Stomach (tissue), 9 donors: ENCODE measurements around the gene RGSL1. TPM values are rescaled to one million over a fixed set of nuclear protein-coding genes. Genes with fewer than 3 reads are reported as not detected.

Source experiments
- DNase-seq, 2 donors: peaks; one replicate each; pipeline versions ENCODE4 v3.0.0 to v3.0.0-alpha.2; 2013 to 2019
- H3K27ac ChIP-seq, 5 donors: fragments of 200-600 bp in 4 of 5; sonication (generic) in 4 of 5; one replicate each; pipeline ENCODE4 v1.5.1; 2013 to 2019; ENCODE audit warnings: mild to moderate bottlenecking in 1 of 5, moderate library complexity in 1 of 5
- H3K27me3 ChIP-seq, 3 donors: fragments of 200-600 bp; sonication (generic); one replicate each; pipeline ENCODE4 v1.5.1; 2017 to 2019; ENCODE audit warnings: mixed run types in 1 of 3
- H3K36me3 ChIP-seq, 4 donors: fragments of 200-600 bp; sonication (generic); 1 replicate in 3 of 4; 2 replicates in 1 of 4; pipeline ENCODE4 v1.5.1; 2016 to 2019
- H3K4me1 ChIP-seq, 4 donors: fragments of 200-600 bp; sonication (generic); one replicate each; pipeline ENCODE4 v1.5.1; 2016 to 2019
- H3K4me3 ChIP-seq, 4 donors: fragments of 200-600 bp; sonication (generic) in 3 of 4; one replicate each; pipeline ENCODE4 v1.5.1; 2016 to 2019; ENCODE audit warnings: mild to moderate bottlenecking in 1 of 4
- H3K9me3 ChIP-seq, 4 donors: fragments of 200-600 bp; sonication (generic); one replicate each; pipeline ENCODE4 v1.5.1; 2016 to 2019
- CTCF ChIP-seq, 7 experiments: fragments of 450-650 bp in 4 of 7; fragments of 200-600 bp in 3 of 7; sonication (generic) in 3 of 7; IDR thresholded peaks; one replicate each; pipeline ENCODE4 v1.5.1; 2016 to 2019; ENCODE audit warnings: antibody characterized with exemption in 7 of 7, control low read depth in 2 of 7, mild to moderate bottlenecking in 1 of 7
- EP300 ChIP-seq: sonication (generic); formaldehyde crosslinking; IDR thresholded peaks from one replicate; pipeline ENCODE4 v1.6.1; 2017; ENCODE audit warnings: antibody characterized with exemption
- POLR2A ChIP-seq, 4 donors: fragments of 450-650 bp; IDR thresholded peaks; one replicate each; pipeline ENCODE4 v1.6.1; 2016; ENCODE audit warnings: antibody characterized with exemption in 4 of 4, control low read depth in 2 of 4, mild to moderate bottlenecking in 1 of 4, moderate library complexity in 1 of 4
- POLR2AphosphoS5 ChIP-seq, 3 donors: sonication (generic); formaldehyde crosslinking; IDR thresholded peaks; one replicate each; pipeline ENCODE4 v1.6.1; 2016; ENCODE audit warnings: antibody characterized with exemption in 3 of 3
- WGBS, 5 donors: extraction: QIAGEN DNeasy Blood & Tissue Kit in 3 of 5; methylation state at CpG; one replicate each; pipeline versions ENCODE4 v1.1.5 to v1.1.7; 2013 to 2018; 5-methylcytosine and 5-hydroxymethylcytosine counted together
- intact Hi-C: fragments of 100-400 bp; cut with DNase I; formaldehyde crosslinking; loops from one replicate; pipeline ENCODE4 v1.15.1; 2023; ENCODE audit warnings: low total_unique reads
- polyA plus RNA-seq, 3 donors: library from polyadenylated mRNA; stranded (reverse); fragments of 200-250 nt; gene quantifications; one replicate each; pipeline ENCODE4 v1.2.3, GENCODE V29; 2013
- total RNA-seq, 5 donors: library from RNA; depleted of rRNA; stranded (reverse); fragments of >200 nt; gene quantifications; one replicate each; pipeline versions ENCODE4 v1.1.0 to v1.2.3, GENCODE V29; 2014 to 2016
- donor health status: healthy with polysubstance abuse.
- donor health status: Bipolar disorder and iron deficiency.
- donor health status: healthy.

RGSL1 gene
- total and polyA plus RNA-seq, 8 donors: not detected

GRCh38 chr1:182433580-182433979 is 16.4 kb upstream of the RGSL1 start:
- Histone ChIP-seq H3K27ac (no peak overlapping the region), H3K36me3 (no peaks in the 10 kb centered on the region), H3K4me1 (no peaks in the 10 kb centered on the region), H3K9me3 (peaks cover 0 to 5% (median 4%) of the 10 kb centered on the region in 4 donors), H3K27me3 (no peaks in the 10 kb centered on the region), H3K4me3 (no peak overlapping the region)
- intact Hi-C loops: no loop called here
- no peak for DNase-seq
- 94 to 100% (median 97%) methylated on average over 1 of the region's 1 CpG for WGBS, 5 donors
- no peak for TF ChIP-seq EP300
- TF ChIP-seq POLR2A (IDR thresholded peaks at IDR 0.05): no peak
- no peak for TF ChIP-seq POLR2AphosphoS5 (IDR thresholded peaks at IDR 0.05)
- TF ChIP-seq CTCF (IDR thresholded peaks at IDR 0.05): no peak

GRCh38 chr1:182438326-182438725 is 11.6 kb upstream of the RGSL1 start:
- intact Hi-C loops: no loop called here
- Histone ChIP-seq H3K36me3 (no peaks in the 10 kb centered on the region), H3K9me3 (peaks cover 0 to 9% (median 7%) of the 10 kb centered on the region in 4 donors), H3K27ac (no peak overlapping the region), H3K4me3 (no peak overlapping the region), H3K4me1 (no peaks in the 10 kb centered on the region), H3K27me3 (no peaks in the 10 kb centered on the region)
- DNase-seq: no peak
- WGBS, 5 donors: 83 to 100% (median 96%) methylated on average over 1 of the region's 1 CpG
- no peak for TF ChIP-seq POLR2AphosphoS5 (IDR thresholded peaks at IDR 0.05)
- TF ChIP-seq CTCF (IDR thresholded peaks at IDR 0.05): no peak
- no peak for TF ChIP-seq POLR2A (IDR thresholded peaks at IDR 0.05)

- H3K36me3 ChIP-seq: no peaks in the 10 kb centered on the region
- WGBS, 5 donors: 85 to 92% (median 91%) methylated on average over 3 of the region's 3 CpGs
- no peaks in the 10 kb centered on the region for H3K27me3 ChIP-seq
- TF ChIP-seq POLR2A (IDR thresholded peaks at IDR 0.05): no peak
- no peak for TF ChIP-seq CTCF (IDR thresholded peaks at IDR 0.05)
- TF ChIP-seq POLR2AphosphoS5 (IDR thresholded peaks at IDR 0.05): no peak
- TF ChIP-seq EP300: no peak
- no peak overlapping the region for H3K27ac ChIP-seq
- no peaks in the 10 kb centered on the region for H3K4me1 ChIP-seq
- peaks cover 0 to 9% (median 7%) of the 10 kb centered on the region in 4 donors for H3K9me3 ChIP-seq
- intact Hi-C loops: no loop called here
- no peak for DNase-seq
- no peak overlapping the region for H3K4me3 ChIP-seq
Observed at GRCh38 chr1:182441719-182442118, 8.2 kb upstream of the RGSL1 start.

- no peak for DNase-seq
- TF ChIP-seq POLR2A (IDR thresholded peaks at IDR 0.05): no peak
- no peak for TF ChIP-seq POLR2AphosphoS5 (IDR thresholded peaks at IDR 0.05)
- no peak for TF ChIP-seq EP300
- TF ChIP-seq CTCF (IDR thresholded peaks at IDR 0.05): no peak
- Histone ChIP-seq H3K9me3 (peaks cover 0 to 9% (median 7%) of the 10 kb centered on the region in 4 donors), H3K27ac (no peak overlapping the region), H3K4me1 (no peaks in the 10 kb centered on the region), H3K4me3 (no peak overlapping the region), H3K36me3 (no peaks in the 10 kb centered on the region), H3K27me3 (no peaks in the 10 kb centered on the region)
- 86 to 94% (median 87%) methylated on average over 1 of the region's 1 CpG for WGBS, 5 donors
- intact Hi-C loops: no loop called here
Observed at GRCh38 chr1:182442333-182442732, 7.6 kb upstream of the RGSL1 start.
